Suprapubic skin (tissue), 4 donors: Measurements from ENCODE around the gene FOXF1. TPM values are rescaled to one million over a fixed set of nuclear protein-coding genes. Genes with fewer than 3 reads are reported as not detected.

Experiments used
- DNase-seq, 2 donors: peaks; one replicate each; pipeline ENCODE4 v3.0.0-alpha.2; 2019; ENCODE audit warnings: low spot score in 2 of 2
- H3K27ac ChIP-seq: fragments of 200-600 bp; sonication (generic); one replicate; pipeline ENCODE4 v1.5.1; 2019
- H3K27me3 ChIP-seq: fragments of 200-600 bp; sonication (generic); one replicate; pipeline ENCODE4 v1.5.1; 2019
- H3K36me3 ChIP-seq: fragments of 200-600 bp; sonication (generic); one replicate; pipeline ENCODE4 v1.5.1; 2019
- H3K4me1 ChIP-seq: fragments of 200-600 bp; sonication (generic); one replicate; pipeline ENCODE4 v1.5.1; 2019
- H3K4me3 ChIP-seq: fragments of 200-600 bp; sonication (generic); one replicate; pipeline ENCODE4 v1.5.1; 2019; ENCODE audit warnings: mild to moderate bottlenecking
- H3K9me3 ChIP-seq: fragments of 200-600 bp; sonication (generic); one replicate; pipeline ENCODE4 v1.5.1; 2019
- CTCF ChIP-seq, 2 donors: fragments of 200-600 bp in 1 of 2; fragments of 450-650 bp in 1 of 2; sonication (generic) in 1 of 2; IDR thresholded peaks; one replicate each; pipeline ENCODE4 v1.5.1; 2016 to 2019; ENCODE audit warnings: antibody characterized with exemption in 2 of 2, mild to moderate bottlenecking in 1 of 2, moderate library complexity in 1 of 2
- EP300 ChIP-seq: sonication (generic); formaldehyde crosslinking; IDR thresholded peaks from one replicate; pipeline ENCODE4 v1.6.1; 2017; ENCODE audit warnings: antibody characterized with exemption
- POLR2A ChIP-seq, 2 donors: fragments of 450-650 bp; IDR thresholded peaks; one replicate each; pipeline ENCODE4 v1.6.1; 2017; ENCODE audit warnings: antibody characterized with exemption in 2 of 2, mild to moderate bottlenecking in 2 of 2, moderate library complexity in 2 of 2
- POLR2AphosphoS5 ChIP-seq, 3 donors: sonication (generic); formaldehyde crosslinking; IDR thresholded peaks; one replicate each; pipeline ENCODE4 v1.6.1; 2017; ENCODE audit warnings: antibody characterized with exemption in 3 of 3
- WGBS: methylation state at CpG from one replicate; pipeline ENCODE4 v1.1.5; 2018; 5-methylcytosine and 5-hydroxymethylcytosine counted together
- total RNA-seq, 4 donors: library from RNA; depleted of rRNA; stranded (reverse); fragments of >200 nt; gene quantifications; one replicate each; pipeline ENCODE4 v1.1.0, GENCODE V29; 2016

Gene FOXF1
- total RNA-seq = under 1 TPM in 3 of 4 donors, not detected in 1; 0.11 to 0.59 (median 0.21) TPM

- Histone ChIP-seq H3K36me3 (no peaks in the 10 kb centered on the region), H3K4me1 (peaks cover 49% of the 10 kb centered on the region), H3K27me3 (peaks cover 100% of the 10 kb centered on the region), H3K9me3 (no peaks in the 10 kb centered on the region), H3K4me3 (peak within 1 kb of the TSS; percentile 54), H3K27ac (no peak within 1 kb of the TSS)
- TF ChIP-seq CTCF (IDR thresholded peaks at IDR 0.05) = no peak
- WGBS = 20% methylated on average over 1 of the region's 89 CpGs
- DNase-seq = no peak
Measured at GRCh38 chr16:86510465-86511261, at the start of gene FOXF1. Gene FOXF1, plus strand, starts transcription at chr16:86510527. Its CDS starts 43 bp downstream, at chr16:86510570.

GRCh38 chr16:86461037-86461436, 49.3 kb upstream of the FOXF1 start:
- no peaks in the 10 kb centered on the region for H3K4me1 ChIP-seq
- no peak overlapping the region for H3K27ac ChIP-seq
- no peaks in the 10 kb centered on the region for H3K9me3 ChIP-seq
- H3K27me3 ChIP-seq = peaks cover 39% of the 10 kb centered on the region
- no peak overlapping the region for H3K4me3 ChIP-seq
- no peaks in the 10 kb centered on the region for H3K36me3 ChIP-seq
- TF ChIP-seq POLR2AphosphoS5 (IDR thresholded peaks at IDR 0.05) (no peak), CTCF (IDR thresholded peaks at IDR 0.05) (no peak), EP300 (no peak), POLR2A (IDR thresholded peaks at IDR 0.05) (no peak)
- DNase-seq = no peak

- DNase-seq = no peak
- Histone ChIP-seq H3K9me3 (no peaks in the 10 kb centered on the region), H3K4me3 (no peak overlapping the region), H3K36me3 (no peaks in the 10 kb centered on the region), H3K27me3 (peaks cover 27% of the 10 kb centered on the region), H3K4me1 (no peaks in the 10 kb centered on the region), H3K27ac (no peak overlapping the region)
- TF ChIP-seq POLR2A (IDR thresholded peaks at IDR 0.05) (no peak), EP300 (no peak), POLR2AphosphoS5 (IDR thresholded peaks at IDR 0.05) (no peak)
- 82% methylated on average over 11 of the region's 17 CpGs for WGBS
Measured at GRCh38 chr16:86462334-86463084, 47.8 kb upstream of the FOXF1 start.

GRCh38 chr16:86464044-86464443, 46.3 kb upstream of the FOXF1 start:
- H3K27ac ChIP-seq = no peak overlapping the region
- 97% methylated on average over 2 of the region's 2 CpGs for WGBS
- no peak for TF ChIP-seq CTCF (IDR thresholded peaks at IDR 0.05)
- no peak for TF ChIP-seq POLR2AphosphoS5 (IDR thresholded peaks at IDR 0.05)
- TF ChIP-seq POLR2A (IDR thresholded peaks at IDR 0.05) = no peak
- TF ChIP-seq EP300 = no peak

GRCh38 chr16:86465434-86465833, 44.9 kb upstream of the FOXF1 start:
- Histone ChIP-seq H3K27ac (no peak overlapping the region), H3K36me3 (no peaks in the 10 kb centered on the region), H3K9me3 (no peaks in the 10 kb centered on the region), H3K4me3 (no peak overlapping the region), H3K27me3 (peaks cover 14% of the 10 kb centered on the region), H3K4me1 (no peaks in the 10 kb centered on the region)
- TF ChIP-seq EP300 = no peak
- TF ChIP-seq CTCF (IDR thresholded peaks at IDR 0.05) = no peak
- TF ChIP-seq POLR2A (IDR thresholded peaks at IDR 0.05) = no peak
- TF ChIP-seq POLR2AphosphoS5 (IDR thresholded peaks at IDR 0.05) = no peak
- 80% methylated on average over 2 of the region's 2 CpGs for WGBS
- DNase-seq = no peak

More at GRCh38 chr16:86464044-86464443, 46.3 kb upstream of the FOXF1 start:
- no peaks in the 10 kb centered on the region for H3K9me3 ChIP-seq
- H3K36me3 ChIP-seq = no peaks in the 10 kb centered on the region
- H3K4me3 ChIP-seq = no peak overlapping the region
- peaks cover 20% of the 10 kb centered on the region for H3K27me3 ChIP-seq
- no peaks in the 10 kb centered on the region for H3K4me1 ChIP-seq
- no peak for DNase-seq
